SK-N-SH (cell line): ENCODE results near the gene PLCB1. TPM values are rescaled to one million over a fixed set of nuclear protein-coding genes. Genes with fewer than 3 reads are reported as not detected.

Experiments used
- CTCF ChIA-PET: fragments of 300-600, 350-600 bp; formaldehyde crosslinking; extraction: SDS; loops from one replicate; lab custom pipeline; 2021; lab: Yijun Ruan, JAX
- POLR2A ChIA-PET: fragments of 350-600 bp; sonication (Branson Sonifier 250); formaldehyde crosslinking; extraction: SDS; loops from one replicate; lab custom pipeline; 2020; ENCODE audit warnings: antibody characterized with exemption, inconsistent platforms; lab: Yijun Ruan, JAX
- DNase-seq: peaks from one replicate; pipeline ENCODE4 v3.0.0; 2012
- H2AFZ ChIP-seq: fragments of 200-600 bp; sonication (generic); 2 replicates; pipeline ENCODE4 v1.8.1; 2016; ENCODE audit warnings: antibody characterized with exemption, mild to moderate bottlenecking, low read depth
- H3F3A ChIP-seq: fragments of 200-600 bp; sonication (generic); replicated peaks from 2 replicates; pipeline ENCODE3; 2016; ENCODE audit warnings: antibody characterized with exemption, mild to moderate bottlenecking; ENCODE audit not compliant: insufficient read depth
- H3K27ac ChIP-seq, 2 experiments: fragments of 200-500 bp in 1 of 2; fragments of 200-600 bp in 1 of 2; sonication (Bioruptor generic) in 1 of 2; sonication (generic), shearing (Covaris generic) in 1 of 2; 2 replicates each; pipeline versions ENCODE4 v1.5.1 to v1.6.1; 2014 to 2016; ENCODE audit warnings: low read depth in 2 of 2, inconsistent platforms in 1 of 2, low read length in 1 of 2, mild to moderate bottlenecking in 1 of 2, mixed read lengths in 1 of 2
- H3K27me3 ChIP-seq: fragments of 200-600 bp; sonication (generic), shearing (Covaris generic); 2 replicates; pipeline ENCODE4 v1.6.1; 2016; ENCODE audit warnings: mixed run types; ENCODE audit not compliant: insufficient read depth
- H3K36me3 ChIP-seq, 2 experiments: fragments of 200-500 bp in 1 of 2; fragments of 200-600 bp in 1 of 2; sonication (Bioruptor generic) in 1 of 2; sonication (generic) in 1 of 2; replicated peaks in 1 of 2; 2 replicates each; pipeline versions ENCODE3 to v1.5.1; 2014 to 2016; ENCODE audit warnings: low read length in 1 of 2, mild to moderate bottlenecking in 1 of 2; ENCODE audit not compliant: insufficient read depth in 2 of 2, control insufficient read depth in 1 of 2
- H3K4me1 ChIP-seq, 2 experiments: fragments of 200-500 bp in 1 of 2; fragments of 200-600 bp in 1 of 2; sonication (Bioruptor generic) in 1 of 2; sonication (generic), shearing (Covaris generic) in 1 of 2; 2 replicates each; pipeline versions ENCODE4 v1.5.1 to v1.6.1; 2014 to 2016; ENCODE audit warnings: low read depth in 1 of 2, low read length in 1 of 2, mixed run types in 1 of 2; ENCODE audit not compliant: insufficient read depth in 2 of 2, control insufficient read depth in 1 of 2
- H3K4me2 ChIP-seq: fragments of 200-600 bp; sonication (generic), shearing (Covaris generic); 2 replicates; pipeline ENCODE4 v1.6.1; 2017; ENCODE audit warnings: mixed run types
- H3K4me3 ChIP-seq, 2 experiments: fragments of 200-500 bp in 1 of 2; fragments of 200-600 bp in 1 of 2; sonication (Bioruptor generic) in 1 of 2; sonication (generic), shearing (Covaris generic) in 1 of 2; 2 replicates each; pipeline versions ENCODE4 v1.5.1 to v1.8.1; 2014 to 2016; ENCODE audit warnings: low read depth in 2 of 2, inconsistent platforms in 1 of 2, low read length in 1 of 2, mild to moderate bottlenecking in 1 of 2, mixed read lengths in 1 of 2, moderate library complexity in 1 of 2
- H3K79me2 ChIP-seq: fragments of 200-600 bp; sonication (generic); 2 replicates; pipeline ENCODE4 v1.8.1; 2017; ENCODE audit warnings: mild to moderate bottlenecking; ENCODE audit not compliant: insufficient read depth
- H3K9ac ChIP-seq: fragments of 200-600 bp; sonication (generic); 2 replicates; pipeline ENCODE4 v1.6.1; 2017; ENCODE audit warnings: mixed run types
- H3K9me2 ChIP-seq: fragments of 200-600 bp; sonication (generic); 2 replicates; pipeline ENCODE4 v1.6.1; 2017; ENCODE audit warnings: mixed run types
- H3K9me3 ChIP-seq: fragments of 200-600 bp; sonication (generic); 2 replicates; pipeline ENCODE4 v1.6.1; 2017; ENCODE audit warnings: mixed run types, mild to moderate bottlenecking, moderate library complexity
- H4K20me1 ChIP-seq: fragments of 200-600 bp; sonication (generic); 2 replicates; pipeline ENCODE4 v1.6.1; 2017; ENCODE audit warnings: mild to moderate bottlenecking, mixed run types; ENCODE audit not compliant: insufficient read depth
- FOSL2 ChIP-seq: IDR thresholded peaks from 2 replicates; pipeline ENCODE4 v1.4.0; 2012; ENCODE audit warnings: low read depth, mild to moderate bottlenecking, moderate library complexity, borderline replicate concordance
- GABPA ChIP-seq: IDR thresholded peaks from 2 replicates; pipeline ENCODE4 v1.4.0; 2012; ENCODE audit warnings: low read depth, mild to moderate bottlenecking
- JUND ChIP-seq: IDR thresholded peaks from 2 replicates; pipeline ENCODE4 v1.4.0; 2012
- MXI1 ChIP-seq: IDR thresholded peaks from 2 replicates; pipeline ENCODE4 v1.6.1; 2012; ENCODE audit warnings: mild to moderate bottlenecking, low read depth, low read length, improper control_type of control experiment
- RAD21 ChIP-seq: IDR thresholded peaks from 2 replicates; pipeline ENCODE4 v1.6.1; 2012; ENCODE audit warnings: mild to moderate bottlenecking, low read length
- RCOR1 ChIP-seq: fragments of 150-350 bp; IDR thresholded peaks from 2 replicates; pipeline ENCODE4 v1.6.1; 2017; ENCODE audit warnings: antibody characterized with exemption, low read length
- RFX5 ChIP-seq: IDR thresholded peaks from 2 replicates; pipeline ENCODE4 v1.6.1; 2012; ENCODE audit warnings: mild to moderate bottlenecking, improper control_type of control experiment, low read length
- TEAD4 ChIP-seq: IDR thresholded peaks from 2 replicates; pipeline ENCODE4 v1.4.0; 2012; ENCODE audit warnings: mild to moderate bottlenecking, borderline replicate concordance; ENCODE audit not compliant: insufficient read depth
- WGBS: methylation state at CpG from one replicate; pipeline ENCODE4 v1.1.6; 2017; ENCODE audit warnings: low lambda C conversion rate; 5-methylcytosine and 5-hydroxymethylcytosine counted together
- polyA plus RNA-seq, 3 experiments: library from polyadenylated mRNA; depleted of rRNA; stranded (reverse); fragments of >200 nt; gene quantifications; 2 replicates each; pipeline ENCODE4 v1.2.3, GENCODE V29; 2012
- TF ChIP-seq, protein P1 (sequence below): IDR thresholded peaks from 2 replicates; pipeline ENCODE4 v1.6.1; 2012; ENCODE audit warnings: mild to moderate bottlenecking, low read depth, low read length, moderate library complexity
- TF ChIP-seq, protein P2 (sequence below): IDR thresholded peaks from 2 replicates; pipeline ENCODE4; 2012
- TF ChIP-seq, protein P3 (sequence below): IDR thresholded peaks from 2 replicates; pipeline ENCODE4 v1.4.0; 2012; ENCODE audit warnings: low read depth
- TF ChIP-seq, protein P4 (sequence below): fragments of 150-350 bp; IDR thresholded peaks from 2 replicates; pipeline ENCODE4 v1.6.1; 2016; ENCODE audit warnings: mild to moderate bottlenecking, low read depth, low read length

The PLCB1 gene
- polyA plus RNA-seq, 1 of the 3 experiments (the other 2 are of a cell fraction) = 10.5 TPM

DNA sequence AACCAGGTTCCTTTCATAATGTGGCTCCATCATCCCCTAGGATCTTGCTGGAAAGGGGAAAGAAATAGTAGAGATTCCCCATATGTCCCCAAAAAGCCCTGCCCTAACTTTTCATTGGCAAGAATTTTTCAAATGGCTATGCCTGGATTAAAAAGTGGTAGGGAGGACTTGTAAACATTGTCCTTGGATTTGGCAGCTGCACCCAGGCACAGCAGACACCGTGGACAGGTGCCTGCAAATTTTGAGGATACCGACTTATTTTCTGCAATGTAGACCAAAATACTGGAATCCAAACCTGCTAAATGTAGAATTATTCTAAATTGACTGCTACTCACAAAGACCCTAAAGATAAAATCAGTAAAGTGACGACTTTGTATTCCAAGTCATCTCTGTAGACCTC, 733.6 kb downstream of the PLCB1 start:
- Histone ChIP-seq H3K27ac (no peak overlapping the region), H3K36me3 (no peaks in the 10 kb centered on the region), H2AFZ (no peak overlapping the region), H3K79me2 (no peaks in the 10 kb centered on the region), H3K9me2 (no peaks in the 10 kb centered on the region), H3K9ac (no peak overlapping the region), H3K9me3 (no peaks in the 10 kb centered on the region), H3K4me2 (no peak overlapping the region), H3K4me3 (no peak overlapping the region), H3K27me3 (no peaks in the 10 kb centered on the region), H3F3A (no peaks in the 10 kb centered on the region), H4K20me1 (no peaks in the 10 kb centered on the region), H3K4me1 (peaks cover 0 to 2% of the 10 kb centered on the region in 2 experiments; a peak in 2 of 4 replicates)
- ChIA-PET CTCF (no interaction called here), POLR2A (no interaction called here)
- TF ChIP-seq JUND (no peak), RAD21 (no peak), TEAD4 (no peak), RCOR1 (no peak), FOSL2 (no peak), GABPA (no peak), MXI1 (no peak), RFX5 (no peak)
- TF ChIP-seq, protein P1, sequence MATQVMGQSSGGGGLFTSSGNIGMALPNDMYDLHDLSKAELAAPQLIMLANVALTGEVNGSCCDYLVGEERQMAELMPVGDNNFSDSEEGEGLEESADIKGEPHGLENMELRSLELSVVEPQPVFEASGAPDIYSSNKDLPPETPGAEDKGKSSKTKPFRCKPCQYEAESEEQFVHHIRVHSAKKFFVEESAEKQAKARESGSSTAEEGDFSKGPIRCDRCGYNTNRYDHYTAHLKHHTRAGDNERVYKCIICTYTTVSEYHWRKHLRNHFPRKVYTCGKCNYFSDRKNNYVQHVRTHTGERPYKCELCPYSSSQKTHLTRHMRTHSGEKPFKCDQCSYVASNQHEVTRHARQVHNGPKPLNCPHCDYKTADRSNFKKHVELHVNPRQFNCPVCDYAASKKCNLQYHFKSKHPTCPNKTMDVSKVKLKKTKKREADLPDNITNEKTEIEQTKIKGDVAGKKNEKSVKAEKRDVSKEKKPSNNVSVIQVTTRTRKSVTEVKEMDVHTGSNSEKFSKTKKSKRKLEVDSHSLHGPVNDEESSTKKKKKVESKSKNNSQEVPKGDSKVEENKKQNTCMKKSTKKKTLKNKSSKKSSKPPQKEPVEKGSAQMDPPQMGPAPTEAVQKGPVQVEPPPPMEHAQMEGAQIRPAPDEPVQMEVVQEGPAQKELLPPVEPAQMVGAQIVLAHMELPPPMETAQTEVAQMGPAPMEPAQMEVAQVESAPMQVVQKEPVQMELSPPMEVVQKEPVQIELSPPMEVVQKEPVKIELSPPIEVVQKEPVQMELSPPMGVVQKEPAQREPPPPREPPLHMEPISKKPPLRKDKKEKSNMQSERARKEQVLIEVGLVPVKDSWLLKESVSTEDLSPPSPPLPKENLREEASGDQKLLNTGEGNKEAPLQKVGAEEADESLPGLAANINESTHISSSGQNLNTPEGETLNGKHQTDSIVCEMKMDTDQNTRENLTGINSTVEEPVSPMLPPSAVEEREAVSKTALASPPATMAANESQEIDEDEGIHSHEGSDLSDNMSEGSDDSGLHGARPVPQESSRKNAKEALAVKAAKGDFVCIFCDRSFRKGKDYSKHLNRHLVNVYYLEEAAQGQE = no peak
- TF ChIP-seq, protein P2, sequence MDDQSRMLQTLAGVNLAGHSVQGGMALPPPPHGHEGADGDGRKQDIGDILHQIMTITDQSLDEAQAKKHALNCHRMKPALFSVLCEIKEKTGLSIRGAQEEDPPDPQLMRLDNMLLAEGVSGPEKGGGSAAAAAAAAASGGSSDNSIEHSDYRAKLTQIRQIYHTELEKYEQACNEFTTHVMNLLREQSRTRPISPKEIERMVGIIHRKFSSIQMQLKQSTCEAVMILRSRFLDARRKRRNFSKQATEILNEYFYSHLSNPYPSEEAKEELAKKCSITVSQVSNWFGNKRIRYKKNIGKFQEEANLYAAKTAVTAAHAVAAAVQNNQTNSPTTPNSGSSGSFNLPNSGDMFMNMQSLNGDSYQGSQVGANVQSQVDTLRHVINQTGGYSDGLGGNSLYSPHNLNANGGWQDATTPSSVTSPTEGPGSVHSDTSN = no peak
- TF ChIP-seq, protein P3, sequence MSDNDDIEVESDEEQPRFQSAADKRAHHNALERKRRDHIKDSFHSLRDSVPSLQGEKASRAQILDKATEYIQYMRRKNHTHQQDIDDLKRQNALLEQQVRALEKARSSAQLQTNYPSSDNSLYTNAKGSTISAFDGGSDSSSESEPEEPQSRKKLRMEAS = no peak
- TF ChIP-seq, protein P4, sequence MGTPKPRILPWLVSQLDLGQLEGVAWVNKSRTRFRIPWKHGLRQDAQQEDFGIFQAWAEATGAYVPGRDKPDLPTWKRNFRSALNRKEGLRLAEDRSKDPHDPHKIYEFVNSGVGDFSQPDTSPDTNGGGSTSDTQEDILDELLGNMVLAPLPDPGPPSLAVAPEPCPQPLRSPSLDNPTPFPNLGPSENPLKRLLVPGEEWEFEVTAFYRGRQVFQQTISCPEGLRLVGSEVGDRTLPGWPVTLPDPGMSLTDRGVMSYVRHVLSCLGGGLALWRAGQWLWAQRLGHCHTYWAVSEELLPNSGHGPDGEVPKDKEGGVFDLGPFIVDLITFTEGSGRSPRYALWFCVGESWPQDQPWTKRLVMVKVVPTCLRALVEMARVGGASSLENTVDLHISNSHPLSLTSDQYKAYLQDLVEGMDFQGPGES = no peak
- 95% methylated on average over 3 of the region's 3 CpGs for WGBS
- no peak for DNase-seq
